ENCODE data around the gene XYLT1.

XYLT1 gene

DNA sequence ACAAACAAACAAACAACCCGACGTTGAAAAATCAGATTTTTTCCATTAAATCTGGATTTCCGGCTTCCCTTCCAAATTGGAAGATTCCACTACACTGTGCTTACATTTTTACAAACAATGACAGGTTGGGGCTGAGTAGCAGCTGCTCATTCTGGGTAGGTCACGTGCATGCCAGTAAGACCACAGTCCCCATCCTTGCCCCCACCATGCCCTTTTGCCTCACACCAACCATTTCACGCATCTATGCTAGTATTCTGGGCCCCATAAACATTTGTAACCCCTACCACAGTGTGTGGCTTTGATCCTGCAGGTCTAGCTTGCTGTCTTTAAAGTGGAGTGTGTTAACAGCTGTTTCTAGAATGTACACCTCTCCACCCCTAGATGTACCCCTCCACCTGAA lies 366.1 kb downstream of the XYLT1 start:
- no peak overlapping the region for H3K4me3 ChIP-seq
- H3K27ac ChIP-seq, result no peak overlapping the region
- intact Hi-C loops (cut with DNase I; ENCODE audit: low total_unique reads), result no loop called here
- DNase-seq, result no peak
- peaks cover 5 to 13% (median 12%) of the 10 kb centered on the region in 3 donors for H3K36me3 ChIP-seq
- no peaks in the 10 kb centered on the region for H3K9me3 ChIP-seq
- H3K27me3 ChIP-seq, result no peaks in the 10 kb centered on the region
- TF ChIP-seq, protein P1, sequence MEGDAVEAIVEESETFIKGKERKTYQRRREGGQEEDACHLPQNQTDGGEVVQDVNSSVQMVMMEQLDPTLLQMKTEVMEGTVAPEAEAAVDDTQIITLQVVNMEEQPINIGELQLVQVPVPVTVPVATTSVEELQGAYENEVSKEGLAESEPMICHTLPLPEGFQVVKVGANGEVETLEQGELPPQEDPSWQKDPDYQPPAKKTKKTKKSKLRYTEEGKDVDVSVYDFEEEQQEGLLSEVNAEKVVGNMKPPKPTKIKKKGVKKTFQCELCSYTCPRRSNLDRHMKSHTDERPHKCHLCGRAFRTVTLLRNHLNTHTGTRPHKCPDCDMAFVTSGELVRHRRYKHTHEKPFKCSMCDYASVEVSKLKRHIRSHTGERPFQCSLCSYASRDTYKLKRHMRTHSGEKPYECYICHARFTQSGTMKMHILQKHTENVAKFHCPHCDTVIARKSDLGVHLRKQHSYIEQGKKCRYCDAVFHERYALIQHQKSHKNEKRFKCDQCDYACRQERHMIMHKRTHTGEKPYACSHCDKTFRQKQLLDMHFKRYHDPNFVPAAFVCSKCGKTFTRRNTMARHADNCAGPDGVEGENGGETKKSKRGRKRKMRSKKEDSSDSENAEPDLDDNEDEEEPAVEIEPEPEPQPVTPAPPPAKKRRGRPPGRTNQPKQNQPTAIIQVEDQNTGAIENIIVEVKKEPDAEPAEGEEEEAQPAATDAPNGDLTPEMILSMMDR (IDR thresholded peaks at IDR 0.05), result no peak
- no peaks in the 10 kb centered on the region for H3K4me1 ChIP-seq

DNA sequence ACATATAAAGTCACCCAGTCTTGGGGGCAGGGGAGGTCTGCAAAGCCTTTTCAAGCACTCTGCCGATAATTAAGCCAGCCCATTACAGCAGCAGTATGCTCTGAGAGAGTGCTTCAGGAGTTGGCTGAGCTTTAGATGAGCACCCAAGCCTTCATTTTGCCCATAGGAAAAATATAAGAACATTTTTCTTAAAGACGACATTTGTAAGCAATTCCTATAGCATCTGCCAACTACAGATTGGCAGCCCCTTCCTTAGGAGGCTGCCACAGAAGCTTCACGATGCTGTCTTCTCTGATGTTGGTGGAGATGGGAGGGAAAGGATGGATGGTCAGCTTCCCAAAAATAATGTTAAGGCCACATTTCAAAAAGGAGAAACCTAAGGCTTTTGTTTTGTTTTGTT lies 367.5 kb downstream of the XYLT1 start:
- Histone ChIP-seq H3K27ac (no peak overlapping the region), H3K36me3 (peaks cover 0 to 4% (median 0%) of the 10 kb centered on the region in 3 donors), H3K4me1 (no peaks in the 10 kb centered on the region), H3K4me3 (no peak overlapping the region), H3K9me3 (no peaks in the 10 kb centered on the region), H3K27me3 (no peaks in the 10 kb centered on the region)
- TF ChIP-seq, protein P1 (IDR thresholded peaks at IDR 0.05), result no peak
- intact Hi-C loops (cut with DNase I; ENCODE audit: low total_unique reads), result no loop called here
- no peak for DNase-seq

DNA sequence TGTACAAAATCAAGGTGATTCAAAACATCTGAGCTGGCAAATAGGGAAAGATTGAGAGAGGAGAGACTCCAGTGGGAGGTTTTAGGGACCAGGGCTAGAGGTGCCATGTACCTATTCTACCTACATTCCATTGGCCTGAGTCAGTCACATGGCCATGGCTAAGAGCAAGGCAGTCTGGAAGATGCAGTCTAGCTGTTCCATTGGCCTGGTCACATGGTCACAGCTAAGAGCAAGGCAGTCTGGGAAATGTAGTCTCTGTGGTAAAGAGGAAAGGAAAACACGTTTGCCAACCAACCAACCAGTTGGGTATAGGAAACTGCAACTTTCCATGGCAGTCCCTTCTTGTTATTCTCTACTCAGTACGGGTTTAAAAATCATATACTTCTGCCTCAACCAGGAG lies 369.1 kb downstream of the XYLT1 start:
- no peaks in the 10 kb centered on the region for H3K9me3 ChIP-seq
- TF ChIP-seq, protein P1 (IDR thresholded peaks at IDR 0.05), result no peak
- no peak overlapping the region for H3K27ac ChIP-seq
- no peak overlapping the region for H3K4me3 ChIP-seq
- no peaks in the 10 kb centered on the region for H3K27me3 ChIP-seq
- no peaks in the 10 kb centered on the region for H3K36me3 ChIP-seq
- no peak for DNase-seq
- no peaks in the 10 kb centered on the region for H3K4me1 ChIP-seq
- intact Hi-C loops (cut with DNase I; ENCODE audit: low total_unique reads), result no loop called here

DNA sequence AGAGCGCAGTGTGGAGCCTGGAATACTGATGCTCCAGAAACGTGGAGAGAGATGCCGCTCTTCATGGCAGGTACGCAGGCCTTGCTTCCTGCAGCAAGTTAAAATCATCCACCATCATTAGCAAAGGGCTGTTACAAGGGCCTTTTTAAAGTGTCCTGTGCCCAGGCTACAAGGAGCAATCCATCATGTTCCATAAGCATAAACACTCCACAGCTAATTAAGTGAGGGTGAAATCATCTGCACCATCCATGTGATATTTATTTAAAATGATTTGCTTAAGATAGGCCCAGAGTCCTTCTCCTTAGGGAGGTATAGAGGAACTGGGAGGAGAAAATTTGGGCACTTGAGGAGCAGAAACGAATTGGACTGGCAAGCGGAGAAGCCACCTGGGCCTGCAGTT lies 372.1 kb downstream of the XYLT1 start:
- Histone ChIP-seq H3K9me3 (no peaks in the 10 kb centered on the region), H3K4me1 (no peaks in the 10 kb centered on the region), H3K4me3 (no peak overlapping the region), H3K36me3 (no peaks in the 10 kb centered on the region), H3K27ac (no peak overlapping the region), H3K27me3 (no peaks in the 10 kb centered on the region)
- TF ChIP-seq, protein P1 (IDR thresholded peaks at IDR 0.05), result no peak
- DNase-seq, result no peak
- intact Hi-C loops (cut with DNase I; ENCODE audit: low total_unique reads), result no loop called here

DNA sequence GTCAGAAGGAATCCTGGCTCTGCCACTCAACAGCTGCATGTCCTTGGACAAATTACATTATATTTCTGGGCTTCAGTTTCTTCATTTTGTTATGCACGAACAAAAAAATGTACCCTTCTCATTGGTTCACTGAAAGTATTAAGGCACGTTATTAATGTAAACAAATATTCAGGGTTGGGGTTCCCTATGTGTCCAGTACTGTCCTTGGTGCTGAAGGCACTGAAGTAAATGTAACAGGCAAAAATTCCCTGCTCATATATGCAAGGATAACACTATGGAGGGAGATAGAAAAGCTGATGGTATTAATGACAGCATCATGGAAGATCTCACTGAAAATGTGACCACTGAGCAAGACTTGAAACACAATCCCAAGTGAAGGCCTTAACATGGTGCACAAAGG lies 386.6 kb downstream of the XYLT1 start:
- DNase-seq, result no peak
- TF ChIP-seq, protein P1 (IDR thresholded peaks at IDR 0.05), result no peak
- Histone ChIP-seq H3K36me3 (no peaks in the 10 kb centered on the region), H3K9me3 (no peaks in the 10 kb centered on the region), H3K4me3 (no peak overlapping the region), H3K27me3 (no peaks in the 10 kb centered on the region), H3K27ac (no peak overlapping the region), H3K4me1 (no peaks in the 10 kb centered on the region)
- intact Hi-C loops (cut with DNase I; ENCODE audit: low total_unique reads), result no loop called here

DNA sequence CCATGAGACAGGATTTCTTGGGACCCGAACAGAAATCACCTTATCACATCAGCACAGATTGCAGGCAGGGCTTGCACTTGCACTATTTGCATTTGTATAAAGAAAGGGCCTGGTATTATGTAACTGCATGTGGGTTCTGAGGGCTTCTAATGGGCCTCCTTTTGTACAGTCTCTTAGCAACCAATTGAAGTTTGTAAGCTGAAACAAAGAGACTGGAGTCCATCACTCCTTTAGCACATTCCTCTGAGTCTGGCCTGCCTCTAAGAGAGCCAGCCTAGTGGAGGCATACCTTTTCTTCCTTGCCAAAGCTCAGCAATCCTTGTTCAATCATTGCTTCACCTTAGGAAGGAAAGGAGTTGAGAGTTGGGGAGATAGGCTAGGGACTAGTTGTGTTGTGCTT lies 387.1 kb downstream of the XYLT1 start:
- TF ChIP-seq, protein P1 (IDR thresholded peaks at IDR 0.05), result no peak
- DNase-seq, result no peak
- Histone ChIP-seq H3K4me1 (no peaks in the 10 kb centered on the region), H3K27me3 (peaks cover 0 to 3% of the 10 kb centered on the region in 2 donors), H3K4me3 (no peak overlapping the region), H3K27ac (no peak overlapping the region), H3K9me3 (no peaks in the 10 kb centered on the region), H3K36me3 (no peaks in the 10 kb centered on the region)
- intact Hi-C loops (cut with DNase I; ENCODE audit: low total_unique reads), result no loop called here

Data from tibial artery (tissue), 4 donors.